Endothelial cell (in vitro differentiated cells): ENCODE measurements around the gene STOX2. TPM values are rescaled to one million over a fixed set of nuclear protein-coding genes. Genes with fewer than 3 reads are reported as not detected.

Source experiments
- DNase-seq: peaks from one replicate; pipeline ENCODE4 v3.0.0; 2021; ENCODE audit warnings: low spot score
- H3K27ac Mint-ChIP-seq: one replicate; pipeline ENCODE4 v1.8.0; 2021; ENCODE audit warnings: mixed read lengths, inconsistent platforms; ENCODE audit not compliant: unreplicated experiment
- H3K27me3 Mint-ChIP-seq: one replicate; pipeline ENCODE4 v1.8.0; 2021; ENCODE audit warnings: mild to moderate bottlenecking, moderate library complexity, mixed read lengths, inconsistent platforms; ENCODE audit not compliant: unreplicated experiment
- H3K36me3 Mint-ChIP-seq: one replicate; pipeline ENCODE4 v1.8.0; 2021; ENCODE audit warnings: mild to moderate bottlenecking, low read depth, mixed read lengths, inconsistent platforms; ENCODE audit not compliant: unreplicated experiment
- H3K4me1 Mint-ChIP-seq: one replicate; pipeline ENCODE4 v1.8.0; 2021; ENCODE audit warnings: mild to moderate bottlenecking, mixed read lengths, inconsistent platforms; ENCODE audit not compliant: unreplicated experiment
- H3K4me3 Mint-ChIP-seq: one replicate; pipeline ENCODE4 v1.8.0; 2021; ENCODE audit warnings: mild to moderate bottlenecking, mixed read lengths, inconsistent platforms; ENCODE audit not compliant: unreplicated experiment
- H3K9me3 Mint-ChIP-seq: one replicate; pipeline ENCODE4 v1.8.0; 2021; ENCODE audit warnings: mixed read lengths, inconsistent platforms; ENCODE audit not compliant: unreplicated experiment
- total RNA-seq: library from RNA; stranded (reverse); fragmentation: NEBNext Ultra II Directional; extraction: Animal tissue kit (Norgen Biotek cat#: 25700); gene quantifications from one replicate; pipeline ENCODE4 v1.2.1, GENCODE V29; 2021; ENCODE audit not compliant: unreplicated experiment
- TF ChIP-seq, protein P1 (sequence below): fragments of 200-600 bp; sonication (generic); IDR thresholded peaks from one replicate; pipeline ENCODE4 v1.5.0; 2021; ENCODE audit warnings: antibody characterized with exemption; ENCODE audit not compliant: unreplicated experiment

STOX2 gene
- total RNA-seq, 1 donor from 2014 or later = 4.8 TPM

DNA sequence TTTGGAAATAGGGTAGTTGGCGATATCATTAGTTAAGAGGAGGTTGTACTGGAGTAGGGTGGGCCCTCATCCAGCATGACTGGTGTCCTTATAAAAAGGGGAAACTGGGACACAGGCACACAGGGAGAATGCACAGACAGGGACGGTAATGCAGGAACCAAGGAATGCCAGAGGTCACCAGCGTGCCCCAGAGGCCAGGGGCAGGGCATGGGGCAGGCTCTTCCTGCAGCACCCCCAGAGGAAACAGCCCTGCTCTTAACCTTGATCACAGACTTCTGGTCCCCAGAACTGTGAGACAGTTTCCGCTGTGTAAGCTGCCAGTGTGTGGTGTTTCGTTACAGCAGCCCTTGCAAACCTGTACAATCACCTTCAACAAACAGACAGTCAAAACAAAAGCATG lies 15.9 kb upstream of the STOX2 start:
- Mint-ChIP-seq H3K9me3 (no peaks in the 10 kb centered on the region), H3K27me3 (peaks cover 1% of the 10 kb centered on the region)

DNA sequence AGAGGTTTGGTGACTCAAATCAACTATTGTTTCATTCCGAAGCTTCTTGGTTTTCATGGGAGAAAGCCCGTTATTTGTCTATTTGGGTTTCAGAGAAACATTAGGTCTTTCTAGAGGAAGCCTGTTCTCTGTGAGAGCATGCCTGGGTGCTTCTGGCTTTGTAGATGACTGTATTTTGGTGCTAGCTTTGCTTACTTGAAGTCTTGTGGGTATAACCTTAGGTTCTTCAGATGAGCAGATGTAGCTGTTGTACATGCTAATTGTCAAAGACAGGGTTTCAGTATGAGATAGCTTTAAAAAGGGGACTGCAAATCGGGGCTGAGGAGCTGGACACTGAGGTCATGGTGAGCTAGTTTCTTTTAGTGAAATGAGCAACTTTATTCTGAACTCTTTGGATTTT lies 7.9 kb upstream of the STOX2 start:
- no peak overlapping the region for H3K4me3 Mint-ChIP-seq
- H3K4me1 Mint-ChIP-seq = no peaks in the 10 kb centered on the region
- no peak overlapping the region for H3K27ac Mint-ChIP-seq
- no peak for DNase-seq
- peaks cover 5% of the 10 kb centered on the region for H3K9me3 Mint-ChIP-seq
- TF ChIP-seq, protein P1, sequence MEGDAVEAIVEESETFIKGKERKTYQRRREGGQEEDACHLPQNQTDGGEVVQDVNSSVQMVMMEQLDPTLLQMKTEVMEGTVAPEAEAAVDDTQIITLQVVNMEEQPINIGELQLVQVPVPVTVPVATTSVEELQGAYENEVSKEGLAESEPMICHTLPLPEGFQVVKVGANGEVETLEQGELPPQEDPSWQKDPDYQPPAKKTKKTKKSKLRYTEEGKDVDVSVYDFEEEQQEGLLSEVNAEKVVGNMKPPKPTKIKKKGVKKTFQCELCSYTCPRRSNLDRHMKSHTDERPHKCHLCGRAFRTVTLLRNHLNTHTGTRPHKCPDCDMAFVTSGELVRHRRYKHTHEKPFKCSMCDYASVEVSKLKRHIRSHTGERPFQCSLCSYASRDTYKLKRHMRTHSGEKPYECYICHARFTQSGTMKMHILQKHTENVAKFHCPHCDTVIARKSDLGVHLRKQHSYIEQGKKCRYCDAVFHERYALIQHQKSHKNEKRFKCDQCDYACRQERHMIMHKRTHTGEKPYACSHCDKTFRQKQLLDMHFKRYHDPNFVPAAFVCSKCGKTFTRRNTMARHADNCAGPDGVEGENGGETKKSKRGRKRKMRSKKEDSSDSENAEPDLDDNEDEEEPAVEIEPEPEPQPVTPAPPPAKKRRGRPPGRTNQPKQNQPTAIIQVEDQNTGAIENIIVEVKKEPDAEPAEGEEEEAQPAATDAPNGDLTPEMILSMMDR = no peak
- no peaks in the 10 kb centered on the region for H3K27me3 Mint-ChIP-seq
- no peaks in the 10 kb centered on the region for H3K36me3 Mint-ChIP-seq

More for the DNA sequence above, 15.9 kb upstream of the STOX2 start:
- DNase-seq = no peak
- H3K36me3 Mint-ChIP-seq = no peaks in the 10 kb centered on the region
- H3K27ac Mint-ChIP-seq = no peak overlapping the region
- no peaks in the 10 kb centered on the region for H3K4me1 Mint-ChIP-seq
- TF ChIP-seq, protein P1 = no peak
- no peak overlapping the region for H3K4me3 Mint-ChIP-seq

DNA sequence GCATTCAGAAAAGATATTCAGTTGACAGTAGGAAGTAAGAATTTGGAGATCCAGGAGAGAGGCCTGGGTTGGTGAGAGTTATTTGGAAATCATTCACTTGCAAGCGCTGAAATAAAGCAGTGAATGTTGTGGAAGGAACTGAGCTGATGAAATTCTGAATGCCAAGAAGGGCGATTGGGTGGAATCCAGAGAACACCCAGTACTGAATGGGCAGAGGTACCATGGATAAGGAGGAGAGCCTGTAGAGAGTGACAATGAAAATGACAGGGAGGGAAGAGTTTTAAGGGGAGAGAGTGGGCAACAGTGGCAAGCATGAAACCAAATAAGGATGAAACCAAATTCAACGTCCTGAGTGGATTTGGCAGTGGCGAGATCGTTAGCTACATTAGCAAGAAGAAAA lies 6.7 kb upstream of the STOX2 start:
- Mint-ChIP-seq H3K27ac (no peak overlapping the region), H3K9me3 (peaks cover 5% of the 10 kb centered on the region), H3K27me3 (no peaks in the 10 kb centered on the region), H3K4me3 (no peak overlapping the region), H3K36me3 (no peaks in the 10 kb centered on the region), H3K4me1 (no peaks in the 10 kb centered on the region)
- TF ChIP-seq, protein P1 = no peak
- DNase-seq = no peak

DNA sequence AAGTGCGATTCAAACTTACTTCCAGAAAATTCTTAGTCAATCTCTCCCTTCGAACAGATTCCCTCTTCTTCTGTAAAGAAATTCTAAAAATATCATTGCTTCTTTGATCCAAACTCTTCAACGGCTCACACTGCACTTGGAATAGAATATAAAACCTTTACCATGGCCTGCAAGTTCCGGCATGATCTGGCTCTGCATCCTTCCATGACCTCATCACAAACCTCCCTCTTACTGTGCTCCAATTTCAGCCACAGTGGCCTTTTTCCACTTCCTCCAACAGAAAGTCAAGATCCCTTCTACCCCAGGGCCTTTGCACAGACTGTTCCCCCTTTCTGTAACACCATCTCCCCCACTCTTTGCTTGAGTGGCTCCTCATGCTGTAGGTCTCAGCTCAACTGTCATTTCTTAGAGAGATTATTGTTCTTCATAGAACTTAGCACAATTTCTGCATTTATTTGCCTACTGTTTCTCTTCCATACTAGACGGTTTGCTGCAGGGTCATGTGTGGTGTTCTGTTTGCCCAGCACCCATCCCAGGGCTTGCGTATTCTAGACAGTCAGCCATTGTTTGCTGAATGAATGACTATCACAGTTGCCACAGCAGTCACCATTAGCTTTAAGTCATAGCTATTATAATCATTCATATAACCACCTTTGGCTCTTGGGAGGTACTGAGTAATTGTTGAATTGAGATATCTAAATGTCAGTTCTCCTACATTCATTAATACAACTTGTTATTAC lies 1.9 kb upstream of the STOX2 start:
- TF ChIP-seq, protein P1 = no peak
- H3K36me3 Mint-ChIP-seq = peaks cover 4% of the 10 kb centered on the region
- DNase-seq = no peak
- H3K27ac Mint-ChIP-seq = no peak overlapping the region
- H3K9me3 Mint-ChIP-seq = peaks cover 5% of the 10 kb centered on the region
- peaks cover 4% of the 10 kb centered on the region for H3K27me3 Mint-ChIP-seq
- peaks cover 9% of the 10 kb centered on the region for H3K4me1 Mint-ChIP-seq
- H3K4me3 Mint-ChIP-seq = no peak overlapping the region

DNA sequence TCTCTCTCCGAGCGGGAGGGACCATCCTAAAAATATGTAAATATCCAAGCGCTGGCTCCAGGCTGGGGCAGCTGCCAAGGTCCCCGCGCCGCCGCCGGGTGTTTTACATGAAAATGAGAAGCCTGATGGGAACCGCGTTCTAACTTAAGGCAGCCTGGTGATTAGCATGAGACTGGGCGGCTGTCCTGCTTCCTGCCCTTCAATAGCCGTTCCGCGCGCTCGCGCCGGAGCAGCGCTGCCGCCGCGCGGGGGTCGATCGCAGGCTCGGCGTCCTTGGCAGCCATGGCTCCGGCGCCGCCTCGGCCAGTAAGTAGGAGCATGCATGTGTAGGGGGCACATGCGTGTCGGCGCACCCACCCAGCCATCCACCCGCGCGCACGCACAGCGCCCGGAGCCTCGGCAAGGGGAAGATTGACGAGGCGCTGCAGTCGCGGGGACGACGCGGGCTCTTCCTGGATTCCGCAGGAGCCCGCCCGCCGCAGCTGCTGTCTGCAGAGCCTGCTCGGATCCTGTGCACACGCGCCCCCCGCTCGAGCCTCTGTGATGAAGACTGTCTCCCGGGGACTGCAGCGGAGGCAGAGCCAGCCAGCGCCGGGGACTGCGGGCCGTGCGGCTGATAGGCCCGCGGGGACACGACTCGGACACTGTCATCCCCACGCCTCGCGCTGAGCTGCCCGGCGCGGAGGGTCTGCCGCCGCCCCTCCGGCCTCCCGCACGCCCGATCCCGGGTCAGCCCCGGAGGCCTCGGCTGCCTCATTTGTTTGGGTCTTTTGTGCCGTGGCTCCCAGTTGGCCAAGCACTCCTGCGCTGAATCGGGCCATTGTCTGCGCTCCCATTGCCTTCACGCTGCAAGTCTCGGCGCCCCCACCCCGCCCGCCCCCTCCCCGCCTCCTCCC lies 734 bp downstream of the STOX2 start:
- Mint-ChIP-seq H3K27ac (no peak overlapping the region), H3K4me1 (peaks cover 11% of the 10 kb centered on the region), H3K4me3 (peak overlapping the region; percentile 81), H3K36me3 (peaks cover 4% of the 10 kb centered on the region), H3K27me3 (peaks cover 4% of the 10 kb centered on the region), H3K9me3 (no peaks in the 10 kb centered on the region)
- peak; percentile 49 for DNase-seq
- TF ChIP-seq, protein P1 = no peak
